Esophagus squamous epithelium (tissue), 5 donors: ENCODE data around the gene MYO3B. TPM values are rescaled to one million over a fixed set of nuclear protein-coding genes. Genes with fewer than 3 reads are reported as not detected.

Experiments used
- DNase-seq: peaks from one replicate; lab custom pipeline; 2025; lab: John Stamatoyannopoulos, UW
- H3K27ac ChIP-seq, 4 donors: fragments of 200-600 bp; sonication (generic); one replicate each; pipeline ENCODE4 v1.5.1; 2016 to 2019; ENCODE audit warnings: mild to moderate bottlenecking in 1 of 4
- H3K27me3 ChIP-seq, 4 donors: fragments of 200-600 bp; sonication (generic); 1 replicate in 3 of 4; 2 replicates in 1 of 4; pipeline versions ENCODE4 v1.5.1 to v1.6.0; 2017 to 2021; ENCODE audit warnings: antibody characterized with exemption in 1 of 4
- H3K36me3 ChIP-seq, 3 donors: fragments of 200-600 bp; sonication (generic); one replicate each; pipeline ENCODE4 v1.5.1; 2016 to 2019
- H3K4me1 ChIP-seq, 3 donors: fragments of 200-600 bp; sonication (generic); one replicate each; pipeline ENCODE4 v1.5.1; 2017 to 2019
- H3K4me3 ChIP-seq, 4 donors: fragments of 200-600 bp; sonication (generic); 1 replicate in 3 of 4; 2 replicates in 1 of 4; pipeline ENCODE4 v1.5.1; 2016 to 2019; ENCODE audit warnings: mild to moderate bottlenecking in 2 of 4, moderate library complexity in 1 of 4
- H3K9me3 ChIP-seq, 3 donors: fragments of 200-600 bp; sonication (generic); one replicate each; pipeline ENCODE4 v1.5.1; 2016 to 2019
- POLR2A ChIP-seq, 4 donors: fragments of 450-650 bp; IDR thresholded peaks; one replicate each; pipeline ENCODE4 v1.6.1; 2017; ENCODE audit warnings: antibody characterized with exemption in 4 of 4, mild to moderate bottlenecking in 4 of 4, moderate library complexity in 3 of 4
- WGBS, 2 donors: methylation state at CpG; one replicate each; pipeline ENCODE4 v1.1.5; 2018; 5-methylcytosine and 5-hydroxymethylcytosine counted together
- intact Hi-C: fragments of 100-400 bp; cut with DNase I; formaldehyde crosslinking; loops from one replicate; pipeline ENCODE4 v1.15.0; 2022
- total RNA-seq, 4 donors: library from RNA; depleted of rRNA; stranded (reverse); fragments of >200 nt; gene quantifications; one replicate each; pipeline ENCODE4 v1.1.0, GENCODE V29; 2016
- TF ChIP-seq, protein P1 (sequence below), 6 experiments: fragments of 450-650 bp in 4 of 6; fragments of 200-600 bp in 2 of 6; sonication (generic) in 2 of 6; IDR thresholded peaks; one replicate each; pipeline ENCODE4 v1.5.1; 2016 to 2019; ENCODE audit warnings: antibody characterized with exemption in 6 of 6, mild to moderate bottlenecking in 4 of 6, moderate library complexity in 4 of 6
- donor health status: DM: yes; HTN: yes; CAD: no.

The MYO3B gene
- total RNA-seq, 4 donors from 2014 or later, result 0.15 to 0.38 (median 0.18) TPM

GRCh38 chr2:170162271-170162632 lies 15.7 kb upstream of the MYO3B start:
- H3K4me1 ChIP-seq, result no peaks in the 10 kb centered on the region
- H3K27ac ChIP-seq, result no peak overlapping the region
- H3K4me3 ChIP-seq, result no peak overlapping the region
- H3K27me3 ChIP-seq, result no peaks in the 10 kb centered on the region
- H3K9me3 ChIP-seq, result no peaks in the 10 kb centered on the region
- intact Hi-C loops, result no loop called here
- H3K36me3 ChIP-seq, result no peaks in the 10 kb centered on the region
- no peak for DNase-seq
- no peak for TF ChIP-seq POLR2A (IDR thresholded peaks at IDR 0.05)
- TF ChIP-seq, protein P1, sequence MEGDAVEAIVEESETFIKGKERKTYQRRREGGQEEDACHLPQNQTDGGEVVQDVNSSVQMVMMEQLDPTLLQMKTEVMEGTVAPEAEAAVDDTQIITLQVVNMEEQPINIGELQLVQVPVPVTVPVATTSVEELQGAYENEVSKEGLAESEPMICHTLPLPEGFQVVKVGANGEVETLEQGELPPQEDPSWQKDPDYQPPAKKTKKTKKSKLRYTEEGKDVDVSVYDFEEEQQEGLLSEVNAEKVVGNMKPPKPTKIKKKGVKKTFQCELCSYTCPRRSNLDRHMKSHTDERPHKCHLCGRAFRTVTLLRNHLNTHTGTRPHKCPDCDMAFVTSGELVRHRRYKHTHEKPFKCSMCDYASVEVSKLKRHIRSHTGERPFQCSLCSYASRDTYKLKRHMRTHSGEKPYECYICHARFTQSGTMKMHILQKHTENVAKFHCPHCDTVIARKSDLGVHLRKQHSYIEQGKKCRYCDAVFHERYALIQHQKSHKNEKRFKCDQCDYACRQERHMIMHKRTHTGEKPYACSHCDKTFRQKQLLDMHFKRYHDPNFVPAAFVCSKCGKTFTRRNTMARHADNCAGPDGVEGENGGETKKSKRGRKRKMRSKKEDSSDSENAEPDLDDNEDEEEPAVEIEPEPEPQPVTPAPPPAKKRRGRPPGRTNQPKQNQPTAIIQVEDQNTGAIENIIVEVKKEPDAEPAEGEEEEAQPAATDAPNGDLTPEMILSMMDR (IDR thresholded peaks at IDR 0.05), result no peak
- WGBS, 2 donors, result 54 to 63% methylated on average over 4 of the region's 4 CpGs

DNA sequence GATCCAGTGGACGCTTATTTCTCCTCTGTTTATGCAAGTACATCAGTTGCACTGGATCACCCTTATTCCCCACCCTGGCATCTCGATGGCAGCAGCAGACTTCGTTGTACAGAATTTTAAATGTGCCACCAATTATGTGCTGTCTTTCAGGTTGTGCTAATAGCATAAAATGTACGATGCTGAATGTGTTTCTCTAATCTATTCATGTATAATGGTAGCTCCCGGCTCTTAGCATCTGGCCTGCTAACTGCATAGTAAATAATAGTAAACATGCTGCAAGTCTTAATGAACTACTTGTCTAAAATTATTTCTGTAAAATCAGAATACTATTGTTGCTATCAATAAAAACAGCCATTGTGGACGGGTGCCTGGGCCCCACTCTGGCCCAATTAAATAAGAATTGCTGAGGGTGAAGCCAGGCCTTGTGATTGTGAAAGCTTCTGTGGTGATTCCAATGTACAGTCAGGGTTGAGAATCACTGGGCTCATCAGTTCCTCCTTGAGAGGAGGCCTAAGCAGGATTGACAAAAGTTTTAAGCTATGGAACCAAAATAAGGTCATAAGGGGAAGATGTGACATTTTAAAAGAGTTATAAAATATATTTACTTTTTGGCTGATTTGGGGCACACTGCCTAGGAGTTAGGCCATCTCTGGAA lies 14.4 kb upstream of the MYO3B start:
- 73 to 76% methylated on average over 6 of the region's 6 CpGs for whole genome bisulfite sequencing, 2 donors
- no peak for DNase-seq

GRCh38 chr2:170165129-170165528 lies 12.8 kb upstream of the MYO3B start:
- no peak for DNase-seq
- WGBS, 2 donors, result 64 to 71% methylated on average over 2 of the region's 2 CpGs
- intact Hi-C loops, result no loop called here

More for the DNA sequence above, 14.4 kb upstream of the MYO3B start:
- Histone ChIP-seq H3K27me3 (no peaks in the 10 kb centered on the region), H3K36me3 (no peaks in the 10 kb centered on the region), H3K4me1 (no peaks in the 10 kb centered on the region), H3K9me3 (no peaks in the 10 kb centered on the region), H3K4me3 (no peak overlapping the region), H3K27ac (no peak overlapping the region)
- intact Hi-C loops, result no loop called here
- TF ChIP-seq, protein P1 (IDR thresholded peaks at IDR 0.05), result no peak
- TF ChIP-seq POLR2A (IDR thresholded peaks at IDR 0.05), result no peak

GRCh38 chr2:170166735-170167134 lies 11.2 kb upstream of the MYO3B start:
- no peak for DNase-seq
- TF ChIP-seq POLR2A (IDR thresholded peaks at IDR 0.05), result no peak
- TF ChIP-seq, protein P1 (IDR thresholded peaks at IDR 0.05), result no peak
- intact Hi-C loops, result no loop called here

More at GRCh38 chr2:170165129-170165528, 12.8 kb upstream of the MYO3B start:
- Histone ChIP-seq H3K36me3 (no peaks in the 10 kb centered on the region), H3K27me3 (no peaks in the 10 kb centered on the region), H3K4me3 (no peak overlapping the region), H3K27ac (no peak overlapping the region), H3K4me1 (no peaks in the 10 kb centered on the region), H3K9me3 (no peaks in the 10 kb centered on the region)
- TF ChIP-seq, protein P1 (IDR thresholded peaks at IDR 0.05), result no peak
- no peak for TF ChIP-seq POLR2A (IDR thresholded peaks at IDR 0.05)

DNA sequence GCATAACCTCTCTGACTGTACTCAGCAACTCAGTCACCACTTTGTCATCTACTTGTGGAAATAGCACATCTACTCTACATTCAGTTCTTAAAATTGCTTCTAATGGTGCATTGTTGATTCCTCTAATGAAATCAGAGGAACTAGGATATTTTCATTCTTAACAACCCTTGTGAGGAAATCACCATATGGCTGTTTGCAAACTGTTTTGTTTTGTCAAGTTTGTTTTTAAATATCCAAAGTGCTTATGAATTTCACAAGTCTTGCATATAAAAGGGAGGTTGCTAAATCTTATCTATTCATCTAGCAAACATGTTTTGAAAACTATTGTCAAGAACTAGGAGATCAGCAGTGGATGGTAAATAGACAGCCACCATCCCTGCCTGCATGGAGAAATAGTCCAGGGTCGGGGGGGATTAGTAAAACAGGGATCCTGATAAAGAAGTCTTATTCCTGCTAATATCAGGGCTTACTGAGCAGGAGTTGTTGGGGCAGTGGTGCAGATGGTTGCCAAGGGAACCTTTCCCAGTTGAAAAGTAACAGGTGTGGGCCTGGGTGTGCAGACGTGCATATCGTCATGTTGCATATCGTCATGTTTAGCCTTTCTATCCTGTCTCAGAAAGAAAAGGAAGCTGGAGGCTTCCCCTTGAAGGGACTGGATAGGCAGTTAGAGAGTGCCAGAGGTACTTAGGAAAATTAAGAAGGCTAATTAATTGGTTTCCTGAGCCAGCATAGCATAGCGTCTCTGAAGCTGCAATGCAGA lies 7.5 kb upstream of the MYO3B start:
- 55 to 58% methylated on average over 5 of the region's 5 CpGs for WGBS, 2 donors
- Histone ChIP-seq H3K4me1 (no peaks in the 10 kb centered on the region), H3K27me3 (no peaks in the 10 kb centered on the region), H3K36me3 (no peaks in the 10 kb centered on the region), H3K27ac (no peak overlapping the region), H3K4me3 (no peak overlapping the region), H3K9me3 (no peaks in the 10 kb centered on the region)
- intact Hi-C loops, result no loop called here
- no peak for DNase-seq
- TF ChIP-seq, protein P1 (IDR thresholded peaks at IDR 0.05), result no peak
- TF ChIP-seq POLR2A (IDR thresholded peaks at IDR 0.05), result no peak

More at GRCh38 chr2:170166735-170167134, 11.2 kb upstream of the MYO3B start:
- no peak overlapping the region for H3K4me3 ChIP-seq
- no peaks in the 10 kb centered on the region for H3K36me3 ChIP-seq
- 95 to 100% methylated on average over 1 of the region's 1 CpG for WGBS, 2 donors
- no peaks in the 10 kb centered on the region for H3K4me1 ChIP-seq
- no peak overlapping the region for H3K27ac ChIP-seq
- no peaks in the 10 kb centered on the region for H3K9me3 ChIP-seq
- no peaks in the 10 kb centered on the region for H3K27me3 ChIP-seq
